GM12878 (cell line): Measurements from ENCODE around the gene TSKU. TPM values are rescaled to one million over a fixed set of nuclear protein-coding genes. Genes with fewer than 3 reads are reported as not detected.

Experiments
- ATAC-seq: fragments of 200-7000 bp; cut with Tn5 transposase; 3 replicates; pipeline ENCODE4 v1.9.1; 2020; ENCODE audit warnings: mild to moderate bottlenecking, moderate library complexity
- BruUV-seq: library from RNA; stranded (reverse); fragments of 400-500 nt; replicated peaks from 2 replicates; lab custom pipeline; 2021; lab: Mats Ljungman, UMichigan
- CTCF ChIA-PET: fragments of 300-600 bp; sonication (Branson Sonifier 250); formaldehyde crosslinking; extraction: SDS; loops from one replicate; lab custom pipeline; 2021; ENCODE audit warnings: inconsistent platforms; lab: Yijun Ruan, JAX
- POLR2A ChIA-PET: fragments of 350-600 bp; formaldehyde crosslinking; extraction: SDS; loops from one replicate; lab custom pipeline; 2021; ENCODE audit warnings: inconsistent platforms; lab: Charles Lee
- RAD21 ChIA-PET: fragments of 300-600 bp; sonication (Branson Sonifier 250); formaldehyde crosslinking; loops from one replicate; lab custom pipeline; 2023; ENCODE audit warnings: antibody characterized with exemption; ENCODE audit not compliant: unreplicated experiment; lab: Charles Lee
- SMC1A ChIA-PET: fragments of 300-600 bp; sonication (Branson Sonifier 250); formaldehyde crosslinking; loops from one replicate; lab custom pipeline; 2023; ENCODE audit not compliant: unreplicated experiment, uncharacterized antibody; lab: Charles Lee
- DNase-seq: peaks from one replicate; pipeline ENCODE4 v3.0.0-alpha.2; 2011; ENCODE audit warnings: low read depth, low spot score
- FAIRE-seq: peaks from 3 replicates; lab custom pipeline; 2011; peaks lifted over from hg19 to GRCh38; lab: Jason Lieb, UNC
- H2AFZ ChIP-seq: 2 replicates; pipeline ENCODE4 v1.6.0; 2011; ENCODE audit warnings: low read depth, low read length, control low read depth; ENCODE audit not compliant: control insufficient read depth
- H3K27ac ChIP-seq: 2 replicates; pipeline ENCODE4 v1.5.1; 2011; ENCODE audit warnings: control low read depth; ENCODE audit not compliant: control insufficient read depth, insufficient read depth
- H3K27me3 ChIP-seq, 2 experiments: replicated peaks in 1 of 2; 2 replicates each; pipeline versions ENCODE4 v1.6.0 to v1.6.1; 2011; ENCODE audit warnings: low read length in 1 of 2; ENCODE audit not compliant: control insufficient read depth in 2 of 2, insufficient read depth in 2 of 2
- H3K36me3 ChIP-seq, 2 experiments: 2 replicates each; pipeline ENCODE4 v1.5.1; 2011; ENCODE audit warnings: low read length in 1 of 2; ENCODE audit not compliant: control insufficient read depth in 2 of 2, insufficient read depth in 2 of 2
- H3K4me1 ChIP-seq: 2 replicates; pipeline ENCODE4 v1.6.1; 2011; ENCODE audit warnings: mild to moderate bottlenecking, low read length, moderate library complexity, mixed read lengths; ENCODE audit not compliant: control insufficient read depth, insufficient read depth
- H3K4me2 ChIP-seq: 2 replicates; pipeline ENCODE4 v1.6.0; 2011; ENCODE audit warnings: control low read depth; ENCODE audit not compliant: control insufficient read depth, insufficient read depth
- H3K4me3 ChIP-seq: fragments of 200-600 bp; sonication (generic); 2 replicates; pipeline ENCODE4 v1.5.1; 2016
- H3K79me2 ChIP-seq: 2 replicates; pipeline ENCODE4 v1.6.0; 2011; ENCODE audit warnings: low read length; ENCODE audit not compliant: control insufficient read depth, insufficient read depth
- H3K9ac ChIP-seq: 2 replicates; pipeline ENCODE4 v1.8.0; 2011; ENCODE audit warnings: low read length, control low read depth, mixed read lengths; ENCODE audit not compliant: control insufficient read depth, insufficient read depth
- H3K9me3 ChIP-seq: replicated peaks from 3 replicates; pipeline ENCODE4 v1.5.1; 2011; ENCODE audit warnings: mild to moderate bottlenecking, low read length; ENCODE audit not compliant: control insufficient read depth, insufficient read depth
- H4K20me1 ChIP-seq: 2 replicates; pipeline ENCODE4 v1.6.0; 2011; ENCODE audit not compliant: control insufficient read depth, insufficient read depth
- ASH2L ChIP-seq: fragments of 300-600, 200-600 bp; sonication (generic); IDR thresholded peaks from 2 replicates; pipeline ENCODE4 v1.6.1; 2017; ENCODE audit warnings: low read depth, mild to moderate bottlenecking, borderline replicate concordance
- BRCA1 ChIP-seq: IDR thresholded peaks from 2 replicates; pipeline ENCODE4 v1.6.1; 2011; ENCODE audit warnings: low read depth, low read length, improper control_type of control experiment
- CHD2 ChIP-seq: IDR thresholded peaks from 2 replicates; pipeline ENCODE4 v1.6.1; 2011; ENCODE audit warnings: low read depth, low read length, improper control_type of control experiment, borderline replicate concordance
- CHD4 ChIP-seq: fragments of 200-600 bp; sonication (generic); IDR thresholded peaks from 2 replicates; pipeline ENCODE4 v1.6.1; 2016; ENCODE audit warnings: mild to moderate bottlenecking
- HDAC2 ChIP-seq: fragments of 200-600 bp; sonication (generic); IDR thresholded peaks from 2 replicates; pipeline ENCODE4 v1.6.1; 2017
- NR2C1 ChIP-seq: fragments of 450-650 bp; IDR thresholded peaks from 2 replicates; pipeline ENCODE4 v1.6.1; 2017; ENCODE audit warnings: antibody characterized with exemption, mild to moderate bottlenecking, moderate library complexity
- RUNX3 ChIP-seq: IDR thresholded peaks from 2 replicates; pipeline ENCODE4 v1.6.1; 2012; ENCODE audit warnings: low read length, inconsistent platforms
- SRF ChIP-seq, 2 experiments: IDR thresholded peaks; 2 replicates each; pipeline ENCODE4 v1.6.1; 2011; ENCODE audit warnings: low read depth in 2 of 2, low read length in 2 of 2, mild to moderate bottlenecking in 1 of 2, moderate library complexity in 1 of 2
- WGBS: methylation state at CpG from one replicate; pipeline ENCODE4 v1.1.6; 2016; ENCODE audit warnings: low lambda C conversion rate; ENCODE audit not compliant: insufficient replicate concordance, insufficient coverage; ENCODE audit errors: missing lambda C conversion rate; 5-methylcytosine and 5-hydroxymethylcytosine counted together
- in situ Hi-C: fragments of 300-500 bp; cut with MboI; formaldehyde crosslinking; loops from 9 replicates; pipeline ENCODE4 v1.14.3; 2018; ENCODE audit warnings: mixed read lengths
- intact Hi-C: fragments of 100-400 bp; cut with micrococcal nuclease; formaldehyde crosslinking; loops from one replicate; pipeline ENCODE4 v1.14.2; 2022; ENCODE audit not compliant: unreplicated experiment
- polyA plus RNA-seq, 11 experiments: library from polyadenylated mRNA; depleted of rRNA in 4 of 11; unstranded in 6 of 11; stranded (reverse) in 5 of 11; fragments of >200 nt; fragmentation: Nextera tagmentation in 4 of 11; fragmentation: Illumina TruSeq in 1 of 11; extraction: Ambion mirVana in 4 of 11; extraction: Trizol in 1 of 11; gene quantifications; 1 replicate in 1 of 11; 2 replicates in 10 of 11; pipeline versions ENCODE4 v1.2.1 to v1.2.3, GENCODE V29; 2011 to 2016; ENCODE audit warnings: inconsistent platforms in 2 of 11, missing spikeins in 2 of 11, low read depth in 1 of 11
- total RNA-seq, 4 experiments: library from RNA; depleted of rRNA in 3 of 4; stranded (reverse); fragments of >200 nt in 3 of 4; fragmentation: Illumina TruSeq in 1 of 4; extraction: Trizol in 1 of 4; gene quantifications; 2 replicates each; pipeline versions ENCODE4 v1.2.1 to v1.2.3, GENCODE V29; 2013 to 2021
- TF ChIP-seq, protein P1 (sequence below): fragments of 150-350 bp; IDR thresholded peaks from 2 replicates; pipeline ENCODE4 v1.6.1; 2016; ENCODE audit warnings: low read depth, low read length
- TF ChIP-seq, protein P2 (sequence below): IDR thresholded peaks from 2 replicates; pipeline ENCODE4 v1.6.1; 2012; ENCODE audit warnings: low read depth, low read length, improper control_type of control experiment
- TF ChIP-seq, protein P3 (sequence below): fragments of 450-650 bp; IDR thresholded peaks from 2 replicates; pipeline ENCODE4 v1.6.1; 2017; ENCODE audit warnings: mild to moderate bottlenecking, moderate library complexity

TSKU gene
- total and polyA plus RNA-seq, 10 of the 15 experiments (the other 5 are each of a cell fraction or from before 2014, with no cell fraction given), result 0.04 to 1.5 (median 0.62) TPM

DNA sequence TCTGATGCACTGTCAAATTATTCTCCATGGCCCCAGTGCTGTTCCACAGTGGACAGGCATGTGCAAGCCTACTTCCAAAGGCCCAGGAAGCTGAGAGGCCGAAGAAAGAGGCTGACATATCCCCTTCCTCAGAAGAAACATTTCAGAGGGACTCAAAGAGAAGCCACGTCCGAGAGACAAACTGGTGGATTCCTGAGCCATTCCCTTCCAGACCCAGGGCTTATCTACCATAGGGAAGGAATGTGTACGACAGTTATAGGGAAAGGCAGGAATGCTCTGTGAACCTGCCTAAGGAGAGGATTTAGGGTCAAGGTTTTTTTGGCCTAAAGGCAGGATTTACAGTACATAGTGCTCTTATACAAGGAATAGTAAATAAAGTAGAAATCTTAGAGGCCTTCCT is 46.9 kb upstream of the TSKU start (continued):
- TF ChIP-seq, protein P1, sequence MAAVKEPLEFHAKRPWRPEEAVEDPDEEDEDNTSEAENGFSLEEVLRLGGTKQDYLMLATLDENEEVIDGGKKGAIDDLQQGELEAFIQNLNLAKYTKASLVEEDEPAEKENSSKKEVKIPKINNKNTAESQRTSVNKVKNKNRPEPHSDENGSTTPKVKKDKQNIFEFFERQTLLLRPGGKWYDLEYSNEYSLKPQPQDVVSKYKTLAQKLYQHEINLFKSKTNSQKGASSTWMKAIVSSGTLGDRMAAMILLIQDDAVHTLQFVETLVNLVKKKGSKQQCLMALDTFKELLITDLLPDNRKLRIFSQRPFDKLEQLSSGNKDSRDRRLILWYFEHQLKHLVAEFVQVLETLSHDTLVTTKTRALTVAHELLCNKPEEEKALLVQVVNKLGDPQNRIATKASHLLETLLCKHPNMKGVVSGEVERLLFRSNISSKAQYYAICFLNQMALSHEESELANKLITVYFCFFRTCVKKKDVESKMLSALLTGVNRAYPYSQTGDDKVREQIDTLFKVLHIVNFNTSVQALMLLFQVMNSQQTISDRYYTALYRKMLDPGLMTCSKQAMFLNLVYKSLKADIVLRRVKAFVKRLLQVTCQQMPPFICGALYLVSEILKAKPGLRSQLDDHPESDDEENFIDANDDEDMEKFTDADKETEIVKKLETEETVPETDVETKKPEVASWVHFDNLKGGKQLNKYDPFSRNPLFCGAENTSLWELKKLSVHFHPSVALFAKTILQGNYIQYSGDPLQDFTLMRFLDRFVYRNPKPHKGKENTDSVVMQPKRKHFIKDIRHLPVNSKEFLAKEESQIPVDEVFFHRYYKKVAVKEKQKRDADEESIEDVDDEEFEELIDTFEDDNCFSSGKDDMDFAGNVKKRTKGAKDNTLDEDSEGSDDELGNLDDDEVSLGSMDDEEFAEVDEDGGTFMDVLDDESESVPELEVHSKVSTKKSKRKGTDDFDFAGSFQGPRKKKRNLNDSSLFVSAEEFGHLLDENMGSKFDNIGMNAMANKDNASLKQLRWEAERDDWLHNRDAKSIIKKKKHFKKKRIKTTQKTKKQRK, result no peak
- no peak for TF ChIP-seq CHD2
- TF ChIP-seq BRCA1, result no peak
- TF ChIP-seq RUNX3, result no peak
- TF ChIP-seq, all 136 proteins: peak for 0

DNA sequence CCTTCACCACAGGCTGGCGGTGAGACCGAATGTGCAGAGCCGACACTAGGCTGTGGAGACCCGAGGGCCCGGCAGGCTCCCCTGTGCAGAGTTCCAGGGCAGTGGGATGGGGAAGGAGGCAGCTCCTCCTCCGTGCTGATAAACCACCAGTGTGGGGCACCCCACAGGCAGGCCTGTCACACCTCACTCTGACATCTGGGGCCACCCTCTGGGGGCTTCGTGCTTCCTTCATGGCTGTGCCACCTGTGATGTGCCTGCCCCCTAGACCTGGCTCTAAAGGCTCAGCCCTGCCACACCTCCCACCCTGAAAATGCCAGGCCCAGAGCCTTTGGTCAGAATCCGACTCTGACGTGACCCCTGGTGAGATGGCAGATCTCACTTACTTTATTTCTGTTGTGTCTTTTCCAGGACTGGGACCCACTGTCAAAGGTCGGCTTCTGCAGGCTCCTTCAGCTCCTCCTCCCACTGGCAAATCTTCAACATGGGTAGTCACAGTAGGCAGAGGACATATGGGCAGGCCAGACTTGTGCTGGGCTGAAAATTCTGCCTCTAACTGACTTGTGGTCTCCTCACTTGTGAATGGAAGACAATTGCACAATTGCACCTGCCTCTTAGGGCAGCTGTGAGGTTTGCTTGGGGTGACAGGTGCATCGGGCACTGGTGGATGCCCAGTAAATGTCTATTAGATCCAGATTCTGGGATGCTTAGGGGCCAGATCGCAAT is 46.2 kb upstream of the TSKU start:
- 47% methylated on average over 12 of the region's 12 CpGs for WGBS
- Histone ChIP-seq H3K79me2 (no peaks in the 10 kb centered on the region), H4K20me1 (no peaks in the 10 kb centered on the region), H3K36me3 (no peaks in the 10 kb centered on the region), H3K9ac (no peak overlapping the region), H2AFZ (no peak overlapping the region), H3K9me3 (no peaks in the 10 kb centered on the region), H3K4me1 (no peaks in the 10 kb centered on the region), H3K4me3 (no peak overlapping the region), H3K27me3 (no peaks in the 10 kb centered on the region; a peak in 1 of 4 replicates), H3K4me2 (no peak overlapping the region), H3K27ac (no peak overlapping the region)
- ChIA-PET RAD21 (no interaction called here), CTCF (interaction anchor here (0.5 to 1.4 kb wide), 4 partner anchors 15 to 205 kb away, joined by 3 read pairs; no protein-coding TSS in a partner anchor), SMC1A (interaction anchor here (0.6 kb wide), 1 partner anchor 181 kb away, joined by 3 read pairs; no protein-coding TSS in a partner anchor), POLR2A (interaction anchor here (0.6 kb wide), 1 partner anchor 106 kb away, joined by 5 read pairs; no protein-coding TSS in a partner anchor)
- in situ Hi-C loops, result no loop called here
- ATAC-seq (no peak), FAIRE-seq (no peak), DNase-seq (no peak)
- intact Hi-C loops, result loop anchor here (10.0 kb wide), 2 partner anchors 308 to 368 kb away; partner anchors contain the start of gene OMP
- no peak for TF ChIP-seq CHD4
- TF ChIP-seq, protein P2, sequence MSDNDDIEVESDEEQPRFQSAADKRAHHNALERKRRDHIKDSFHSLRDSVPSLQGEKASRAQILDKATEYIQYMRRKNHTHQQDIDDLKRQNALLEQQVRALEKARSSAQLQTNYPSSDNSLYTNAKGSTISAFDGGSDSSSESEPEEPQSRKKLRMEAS, result no peak
- no peak for TF ChIP-seq NR2C1
- TF ChIP-seq, protein P3, sequence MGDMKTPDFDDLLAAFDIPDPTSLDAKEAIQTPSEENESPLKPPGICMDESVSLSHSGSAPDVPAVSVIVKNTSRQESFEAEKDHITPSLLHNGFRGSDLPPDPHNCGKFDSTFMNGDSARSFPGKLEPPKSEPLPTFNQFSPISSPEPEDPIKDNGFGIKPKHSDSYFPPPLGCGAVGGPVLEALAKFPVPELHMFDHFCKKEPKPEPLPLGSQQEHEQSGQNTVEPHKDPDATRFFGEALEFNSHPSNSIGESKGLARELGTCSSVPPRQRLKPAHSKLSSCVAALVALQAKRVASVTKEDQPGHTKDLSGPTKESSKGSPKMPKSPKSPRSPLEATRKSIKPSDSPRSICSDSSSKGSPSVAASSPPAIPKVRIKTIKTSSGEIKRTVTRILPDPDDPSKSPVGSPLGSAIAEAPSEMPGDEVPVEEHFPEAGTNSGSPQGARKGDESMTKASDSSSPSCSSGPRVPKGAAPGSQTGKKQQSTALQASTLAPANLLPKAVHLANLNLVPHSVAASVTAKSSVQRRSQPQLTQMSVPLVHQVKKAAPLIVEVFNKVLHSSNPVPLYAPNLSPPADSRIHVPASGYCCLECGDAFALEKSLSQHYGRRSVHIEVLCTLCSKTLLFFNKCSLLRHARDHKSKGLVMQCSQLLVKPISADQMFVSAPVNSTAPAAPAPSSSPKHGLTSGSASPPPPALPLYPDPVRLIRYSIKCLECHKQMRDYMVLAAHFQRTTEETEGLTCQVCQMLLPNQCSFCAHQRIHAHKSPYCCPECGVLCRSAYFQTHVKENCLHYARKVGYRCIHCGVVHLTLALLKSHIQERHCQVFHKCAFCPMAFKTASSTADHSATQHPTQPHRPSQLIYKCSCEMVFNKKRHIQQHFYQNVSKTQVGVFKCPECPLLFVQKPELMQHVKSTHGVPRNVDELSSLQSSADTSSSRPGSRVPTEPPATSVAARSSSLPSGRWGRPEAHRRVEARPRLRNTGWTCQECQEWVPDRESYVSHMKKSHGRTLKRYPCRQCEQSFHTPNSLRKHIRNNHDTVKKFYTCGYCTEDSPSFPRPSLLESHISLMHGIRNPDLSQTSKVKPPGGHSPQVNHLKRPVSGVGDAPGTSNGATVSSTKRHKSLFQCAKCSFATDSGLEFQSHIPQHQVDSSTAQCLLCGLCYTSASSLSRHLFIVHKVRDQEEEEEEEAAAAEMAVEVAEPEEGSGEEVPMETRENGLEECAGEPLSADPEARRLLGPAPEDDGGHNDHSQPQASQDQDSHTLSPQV, result no peak
- TF ChIP-seq HDAC2, result no peak
- TF ChIP-seq SRF (IDR thresholded peaks at IDR 0.05; ENCODE audit: low read depth in 2 of 2, low read length in 2 of 2), result no peak
- TF ChIP-seq ASH2L, result no peak
- no TSS peak for BruUV-seq
